NCI-H2171 (cell line): ENCODE results near the gene DMAP1.

ENCODE experiments used
- DNase-seq: peaks from one replicate; lab custom pipeline; 2025; lab: John Stamatoyannopoulos, UW

The DMAP1 gene

DNA sequence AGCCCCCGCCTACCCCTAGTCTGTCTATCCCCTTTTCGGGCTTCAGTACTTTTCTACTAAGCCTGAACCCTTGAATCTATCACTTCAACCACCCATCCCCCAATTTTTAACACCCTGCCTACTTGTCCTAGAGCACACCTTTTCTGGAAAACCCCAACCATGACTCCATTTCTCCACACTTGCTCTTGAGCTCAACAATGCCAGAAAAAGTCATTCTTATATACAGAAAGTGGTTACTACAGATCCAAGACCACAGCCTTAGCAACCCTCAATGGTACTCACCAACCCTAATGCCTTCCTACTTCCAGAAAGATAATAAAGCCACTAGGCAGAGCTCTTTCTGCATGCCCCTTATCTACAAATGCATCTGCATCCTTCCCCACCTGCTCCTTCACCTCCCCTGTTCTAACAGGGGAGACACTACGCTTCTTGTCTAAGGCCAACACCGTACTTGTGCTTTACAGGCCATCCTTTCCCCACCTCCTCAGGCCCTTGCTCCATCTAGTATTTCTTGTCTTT, 41.2 kb downstream of the DMAP1 start:
- no peak for DNase-seq

DNA sequence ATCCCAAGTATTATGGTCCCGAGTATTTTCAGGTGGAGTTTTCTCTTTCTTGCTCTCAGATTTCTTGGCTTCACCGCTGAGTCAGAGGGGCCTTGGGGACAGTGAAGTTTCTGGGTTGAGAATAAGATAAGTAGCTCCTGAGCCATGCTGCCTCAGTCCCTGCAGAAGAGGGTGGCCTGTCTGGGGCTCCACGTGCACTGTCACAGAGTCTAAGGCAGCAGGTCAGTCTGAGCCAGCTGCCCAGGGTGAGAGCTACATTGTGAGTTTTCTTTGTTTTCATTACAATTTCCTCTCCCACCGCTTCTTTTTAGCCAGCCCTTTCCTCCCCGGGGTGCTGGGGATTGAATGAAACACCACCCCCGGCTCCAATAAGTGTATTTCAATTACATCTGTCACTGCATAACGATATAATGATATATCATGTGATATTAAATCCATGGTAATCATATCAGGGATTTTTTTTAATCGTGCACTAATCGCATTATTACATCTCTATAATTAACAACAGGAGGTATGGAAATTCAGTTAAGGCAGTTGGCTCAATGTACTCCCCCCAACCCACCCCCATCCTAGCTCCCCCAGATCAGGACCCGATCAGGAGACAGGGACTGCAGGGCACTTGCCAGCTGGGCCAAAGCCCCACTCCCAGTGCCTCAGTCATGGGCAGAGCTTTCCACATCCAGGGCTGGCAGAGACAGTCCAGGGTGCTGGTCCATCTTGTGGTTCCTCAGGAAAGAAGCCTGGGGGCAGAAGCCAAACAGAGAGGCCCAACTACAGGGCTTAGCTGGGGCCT, 43.7 kb downstream of the DMAP1 start:
- DNase-seq = no peak

DNA sequence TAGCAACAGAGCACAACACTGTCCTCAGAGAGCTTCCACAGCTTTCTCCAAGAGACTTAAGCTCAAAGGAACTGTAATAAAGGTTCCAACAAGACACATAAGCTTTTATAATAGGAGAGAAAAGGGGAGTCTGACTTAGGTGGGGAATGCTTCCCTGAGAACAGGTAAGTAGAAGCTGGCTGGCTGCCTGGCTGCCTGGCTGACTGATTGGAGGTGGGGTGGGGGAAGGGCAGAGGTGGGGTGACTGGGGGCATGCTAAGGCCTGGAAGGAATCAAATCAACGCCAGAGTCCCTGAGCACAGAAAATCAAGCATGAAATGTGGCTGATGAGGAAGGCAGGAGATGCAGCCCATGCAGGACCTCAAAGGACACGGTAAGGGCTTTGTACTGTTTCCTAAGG, 45.8 kb downstream of the DMAP1 start:
- DNase-seq = no peak

DNA sequence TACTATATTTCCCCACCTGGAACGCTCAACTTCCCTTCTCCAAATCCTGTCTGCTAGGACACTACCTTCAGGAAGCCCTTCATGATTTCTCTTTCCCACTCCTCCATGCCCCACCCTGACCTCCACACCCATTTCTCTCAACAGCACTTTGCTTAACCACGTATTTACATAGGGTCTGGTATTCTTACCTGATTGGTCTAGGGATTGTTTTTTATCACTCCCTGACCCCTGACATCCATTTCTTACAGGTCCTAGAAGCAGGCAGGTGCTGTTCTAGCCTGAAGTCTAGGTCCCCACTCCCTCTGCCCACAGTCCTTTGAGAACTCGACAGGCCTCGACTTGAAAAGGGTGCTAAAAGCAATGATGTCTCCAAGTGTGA, 47.5 kb downstream of the DMAP1 start:
- DNase-seq = no peak

DNA sequence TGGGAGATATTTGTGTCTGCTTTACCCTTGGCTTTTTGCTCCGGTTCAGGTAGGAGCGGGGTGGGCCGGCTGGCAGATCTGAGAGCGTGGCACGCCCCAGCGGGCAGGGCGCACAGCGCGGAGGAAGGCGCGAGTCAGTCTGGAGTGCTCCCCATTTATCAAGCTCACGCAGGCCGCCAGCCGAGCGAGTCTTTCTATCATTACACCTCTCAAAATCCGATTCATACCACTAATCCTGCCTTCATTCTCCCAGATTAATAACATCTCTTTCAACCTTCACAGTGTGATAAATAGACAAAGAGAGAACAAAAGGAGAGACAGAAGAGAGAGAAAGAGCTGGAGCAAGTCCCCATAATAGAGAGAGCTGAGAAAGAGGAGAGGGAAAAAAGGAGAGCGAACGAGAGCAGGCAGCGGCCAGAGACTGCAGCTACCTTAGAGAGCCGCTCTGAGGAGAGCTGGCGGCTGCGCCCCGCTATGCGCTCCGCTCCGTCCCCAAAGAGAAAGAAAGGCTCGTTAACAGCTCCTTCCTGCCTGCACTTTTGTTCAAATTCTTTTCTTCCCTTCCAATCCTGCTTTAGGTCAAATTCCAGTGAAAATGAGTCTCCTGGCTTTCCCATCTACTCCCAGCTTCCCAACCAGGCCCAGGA, 48.0 kb downstream of the DMAP1 start:
- no peak for DNase-seq

DNA sequence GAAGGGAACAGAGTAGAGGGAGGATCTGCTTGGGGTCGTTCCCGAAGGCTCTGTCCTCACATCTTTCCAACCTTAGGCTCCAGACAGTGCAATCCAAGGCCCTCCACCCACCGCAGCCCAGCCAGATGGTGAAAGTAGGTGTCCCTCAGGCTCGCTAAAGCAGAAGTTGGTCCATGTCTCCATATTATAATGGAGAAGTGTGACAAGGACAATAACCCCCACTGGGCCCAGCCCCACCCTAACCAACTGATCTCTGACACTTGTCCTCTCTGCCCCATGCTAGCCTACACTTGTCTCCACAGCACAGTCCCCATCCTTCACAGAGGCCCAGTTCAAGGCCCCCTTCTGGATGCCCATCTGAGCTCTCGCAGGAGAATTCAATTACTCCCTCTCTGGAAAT, 48.7 kb downstream of the DMAP1 start:
- DNase-seq = no peak

DNA sequence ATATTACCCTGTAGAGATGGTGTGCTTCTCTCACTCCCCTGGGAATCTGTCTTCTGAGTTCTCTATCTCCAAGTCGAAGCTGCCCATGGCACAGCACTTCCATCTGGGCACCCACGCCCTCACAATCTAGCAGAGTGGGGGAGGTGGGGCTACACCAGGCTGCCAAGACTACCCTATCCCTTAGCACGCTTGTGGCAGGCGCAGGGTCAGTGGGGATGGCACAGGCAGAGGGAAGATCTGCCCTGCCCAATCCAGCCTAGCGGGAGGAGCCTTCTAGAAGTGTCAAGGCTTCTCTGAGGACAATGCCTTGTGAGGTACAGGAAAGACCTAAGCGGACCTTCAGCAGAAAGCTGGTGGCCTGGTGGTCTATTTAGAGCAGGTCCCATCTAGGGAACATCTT, 49.1 kb downstream of the DMAP1 start:
- DNase-seq = no peak

DNA sequence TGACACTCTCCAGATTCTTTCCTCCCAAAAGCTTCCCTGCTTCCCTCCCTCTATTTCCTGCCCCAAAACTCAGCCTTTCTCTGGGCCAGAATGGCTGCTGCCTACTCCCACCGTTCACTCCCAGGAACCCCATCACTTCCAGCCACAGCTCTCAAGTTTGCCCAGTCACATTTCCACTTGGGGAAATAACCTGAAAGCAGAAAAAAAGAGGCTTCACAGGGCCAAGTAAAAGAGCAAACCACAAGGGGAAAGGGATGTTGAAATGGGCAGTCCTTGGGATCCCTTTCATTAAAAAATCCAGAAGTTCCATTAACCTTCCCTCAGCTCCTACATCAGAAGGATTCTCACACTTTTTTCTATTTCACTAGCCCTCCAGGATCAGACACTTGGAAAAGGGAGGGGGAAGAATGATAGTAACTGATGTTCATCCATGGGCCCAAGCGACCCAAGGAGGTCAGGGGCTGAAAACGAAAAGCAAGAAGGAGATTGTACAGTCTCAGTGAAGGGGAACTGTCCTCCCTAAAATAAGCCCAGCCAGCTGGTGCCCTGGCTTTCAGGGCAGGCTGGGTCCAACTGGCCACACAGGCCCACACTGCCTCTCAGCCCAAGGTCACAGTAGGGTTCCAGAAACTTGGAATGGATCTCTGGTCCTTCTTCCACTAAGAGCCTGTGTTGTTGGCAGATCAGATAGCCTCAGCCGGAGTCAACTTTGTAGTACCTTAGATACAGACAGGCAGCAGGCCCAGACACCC, 49.7 kb downstream of the DMAP1 start:
- no peak for DNase-seq

DNA sequence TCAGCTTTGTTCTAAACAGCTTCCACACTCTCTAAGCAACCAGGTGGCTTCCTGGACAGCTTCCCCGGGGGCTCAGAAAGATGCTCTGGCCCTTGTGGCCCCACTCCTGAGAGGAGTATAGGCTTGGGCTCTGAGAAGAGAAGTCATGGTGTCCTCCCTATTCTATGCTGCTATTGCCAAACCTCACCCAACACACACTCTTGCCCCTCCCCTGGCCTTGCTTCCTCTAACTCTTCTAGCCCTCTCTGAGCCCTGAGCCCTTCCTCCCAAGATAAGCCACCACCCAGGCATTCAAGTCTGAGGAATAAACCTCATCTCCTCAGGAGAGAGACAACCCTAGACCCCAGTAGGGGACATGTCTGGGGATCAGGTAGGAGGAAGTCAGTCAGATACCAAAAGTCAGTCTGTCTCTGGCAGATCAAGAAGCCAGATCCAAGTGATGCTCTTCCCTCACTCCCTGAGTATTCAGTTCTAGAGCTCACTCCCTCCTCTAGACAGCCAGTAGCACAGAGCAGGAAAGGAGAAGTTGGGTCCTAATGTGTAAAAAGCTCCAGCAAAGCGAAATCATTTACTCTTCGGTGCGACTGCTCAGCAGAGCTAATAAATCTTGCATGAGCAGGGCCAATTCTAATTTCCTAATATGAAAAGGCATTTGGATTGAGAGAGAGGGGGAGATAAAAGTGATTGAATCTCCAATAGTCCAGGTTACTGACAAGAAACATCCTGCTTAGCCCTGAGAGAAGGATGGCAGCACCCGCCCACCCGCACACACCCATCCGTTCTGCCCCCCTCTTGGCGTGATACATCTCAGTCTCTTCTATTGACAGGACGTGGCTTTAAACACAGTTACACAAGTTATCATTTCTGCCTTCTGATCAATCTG, 50.5 kb downstream of the DMAP1 start:
- no peak for DNase-seq

DNA sequence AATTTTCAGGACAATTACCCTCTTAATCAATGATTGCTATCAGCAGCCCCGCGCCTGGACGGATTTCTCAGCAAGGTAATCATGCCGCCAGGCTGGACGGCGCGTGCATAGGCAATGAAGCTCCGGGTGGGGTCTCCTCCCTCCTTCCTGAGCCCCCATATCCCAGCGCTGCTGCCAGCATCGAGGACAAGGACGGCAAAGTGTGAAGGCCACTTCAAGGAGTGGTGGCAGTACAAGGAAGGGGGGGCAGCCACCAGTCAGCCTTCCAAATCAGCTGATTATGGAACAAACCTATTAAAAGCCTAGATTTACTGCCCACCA, 51.1 kb downstream of the DMAP1 start:
- no peak for DNase-seq

DNA sequence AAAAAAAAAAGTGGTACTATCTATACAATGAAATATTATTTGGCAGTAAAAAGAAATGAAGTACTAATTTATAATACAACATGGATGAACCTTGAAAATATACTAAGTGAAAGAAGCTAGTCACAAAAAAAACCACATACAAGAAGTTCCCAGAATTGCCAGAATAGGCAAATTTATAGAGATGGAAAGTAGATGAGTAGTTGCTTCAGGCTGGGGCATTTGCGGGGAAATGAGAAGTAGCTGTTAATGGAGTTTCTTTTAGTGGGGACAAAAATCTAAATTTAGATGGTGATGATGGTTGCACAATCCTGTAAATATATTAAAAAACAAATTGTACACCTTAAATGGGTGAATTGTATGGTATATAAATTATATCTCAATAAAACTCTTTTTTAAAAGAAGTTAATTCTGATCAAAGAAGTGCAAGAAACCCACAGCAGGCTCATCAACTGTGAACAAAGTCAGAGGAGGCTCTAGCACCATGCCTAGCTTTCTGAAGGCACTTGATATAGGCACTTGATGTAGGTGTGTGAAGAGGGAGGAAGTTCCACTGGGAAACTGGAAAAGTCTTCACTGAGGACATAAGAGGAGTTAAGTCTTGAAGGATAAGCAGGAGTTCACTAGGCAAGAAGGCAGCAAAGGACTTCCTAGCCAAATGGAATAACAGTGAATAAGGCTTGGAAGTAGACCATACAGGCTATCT, 52.5 kb downstream of the DMAP1 start:
- no peak for DNase-seq

DNA sequence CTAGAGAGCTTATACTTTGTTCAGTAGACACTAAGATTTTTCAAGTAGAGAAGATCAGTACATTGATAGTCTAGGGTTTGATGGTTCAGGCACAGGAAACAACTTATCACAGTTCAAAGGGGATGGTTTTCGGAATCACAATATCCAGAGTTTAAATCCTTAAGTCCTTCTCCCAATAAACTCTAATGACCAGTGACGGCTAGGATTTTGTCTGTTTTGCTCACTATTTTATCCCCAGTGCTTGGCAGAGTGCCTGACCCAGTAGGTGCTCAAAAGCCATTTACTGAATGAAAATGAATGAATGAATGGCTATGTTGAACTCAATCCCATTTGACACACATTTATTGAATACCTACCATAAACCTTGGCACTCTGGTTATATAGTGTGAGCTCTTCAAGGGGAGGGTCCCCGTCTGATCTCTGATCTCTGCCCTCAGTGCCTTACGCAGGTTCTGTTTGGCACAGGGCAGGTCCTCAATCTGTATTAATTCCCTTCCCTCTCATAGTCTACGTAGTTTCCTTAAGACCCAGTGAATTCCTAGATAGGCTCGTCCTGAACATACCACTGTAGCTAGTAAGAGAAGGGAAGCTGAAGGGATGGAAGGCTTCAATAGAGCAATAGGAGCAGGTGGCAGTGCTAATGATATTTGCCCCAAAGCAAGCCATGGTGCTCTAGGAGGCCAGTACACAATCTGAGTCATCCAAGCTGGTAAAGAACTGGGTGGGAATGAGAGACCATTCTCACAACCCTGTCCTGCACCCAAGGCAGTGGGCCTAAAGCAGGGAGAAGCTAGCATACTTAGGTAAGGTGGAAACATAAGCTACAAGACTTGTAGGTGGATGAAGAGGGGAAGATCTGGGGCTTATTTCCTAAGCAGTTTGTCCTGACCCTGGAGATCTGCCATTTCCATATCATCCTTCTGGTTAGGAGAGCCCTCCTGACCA, 53.4 kb downstream of the DMAP1 start:
- no peak for DNase-seq

DNA sequence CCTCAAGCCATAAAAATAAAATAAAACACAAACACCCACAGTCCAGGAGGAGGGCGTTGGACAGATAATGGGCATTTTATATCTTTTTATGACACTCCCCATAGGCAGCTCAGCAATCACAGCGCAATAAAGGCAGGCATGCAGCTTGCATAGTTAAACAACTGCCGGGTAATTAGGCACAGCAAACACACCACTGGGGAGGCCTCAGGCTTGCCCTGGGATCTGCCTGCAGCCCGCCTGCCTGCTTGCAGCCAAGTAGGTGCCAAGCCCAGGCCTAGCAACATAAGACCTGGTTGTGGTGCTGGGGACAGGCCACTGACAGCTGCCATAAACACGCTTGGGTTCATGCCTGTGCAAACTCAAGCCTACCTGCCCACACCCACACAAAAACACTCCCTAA, 54.2 kb downstream of the DMAP1 start:
- no peak for DNase-seq

DNA sequence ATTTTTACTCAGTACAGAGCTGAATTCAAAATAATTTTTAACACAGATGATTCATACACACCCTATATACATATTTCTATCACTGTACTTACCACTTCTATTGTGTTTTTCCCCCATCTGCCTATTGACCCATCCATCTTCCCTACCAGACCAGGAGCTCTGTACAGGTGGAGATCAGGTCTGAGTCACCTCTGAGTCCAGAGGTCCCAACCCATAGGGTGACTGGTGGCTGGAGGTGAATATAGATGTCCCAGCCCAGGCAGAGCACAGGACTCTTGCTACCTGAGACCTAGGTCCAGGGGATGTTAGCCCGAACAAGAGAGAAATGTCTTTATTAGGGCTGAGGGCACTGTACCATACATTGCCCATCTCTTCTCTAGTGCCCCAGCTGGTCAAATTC, 54.8 kb downstream of the DMAP1 start:
- DNase-seq = no peak
